IPS-15b (cell line): ENCODE results near the gene GRM5.

Source experiments
- H3K27me3 ChIP-seq: one replicate; pipeline ENCODE4 v1.6.1; 2013; ENCODE audit warnings: low read length; ENCODE audit not compliant: control insufficient read depth, insufficient read depth
- H3K36me3 ChIP-seq: one replicate; pipeline ENCODE4 v1.6.1; 2013; ENCODE audit warnings: low read length; ENCODE audit not compliant: control insufficient read depth, insufficient read depth
- H3K4me1 ChIP-seq: one replicate; pipeline ENCODE4 v1.6.1; 2013; ENCODE audit warnings: mild to moderate bottlenecking, low read length; ENCODE audit not compliant: control insufficient read depth, insufficient read depth
- H3K4me3 ChIP-seq: one replicate; pipeline ENCODE4 v1.5.1; 2013; ENCODE audit warnings: low read depth, low read length
- H3K9ac ChIP-seq: one replicate; pipeline ENCODE4 v1.6.1; 2013; ENCODE audit warnings: low read depth, mild to moderate bottlenecking, low read length
- H3K9me3 ChIP-seq: one replicate; pipeline ENCODE4 v1.6.1; 2013; ENCODE audit warnings: mild to moderate bottlenecking, low read length; ENCODE audit not compliant: control insufficient read depth, insufficient read depth

The GRM5 gene

GRCh38 chr11:88819616-88820015 is 246.2 kb downstream of the GRM5 start:
- Histone ChIP-seq H3K4me3 (no peak overlapping the region), H3K9ac (no peak overlapping the region), H3K36me3 (no peaks in the 10 kb centered on the region), H3K27me3 (no peaks in the 10 kb centered on the region), H3K9me3 (no peaks in the 10 kb centered on the region), H3K4me1 (no peaks in the 10 kb centered on the region)

GRCh38 chr11:88818978-88819377 is 246.8 kb downstream of the GRM5 start:
- Histone ChIP-seq H3K9ac (no peak overlapping the region), H3K27me3 (no peaks in the 10 kb centered on the region), H3K4me1 (no peaks in the 10 kb centered on the region), H3K36me3 (no peaks in the 10 kb centered on the region), H3K4me3 (no peak overlapping the region), H3K9me3 (no peaks in the 10 kb centered on the region)

- Histone ChIP-seq H3K27me3 (no peaks in the 10 kb centered on the region), H3K4me3 (no peak overlapping the region), H3K9ac (no peak overlapping the region), H3K4me1 (no peaks in the 10 kb centered on the region), H3K9me3 (no peaks in the 10 kb centered on the region), H3K36me3 (no peaks in the 10 kb centered on the region)
These were observed 250.3 kb downstream of the GRM5 start for GRCh38 chr11:88815505-88815904.

GRCh38 chr11:88814076-88814475 is 251.7 kb downstream of the GRM5 start:
- no peaks in the 10 kb centered on the region for H3K27me3 ChIP-seq
- H3K9ac ChIP-seq, result no peak overlapping the region
- no peaks in the 10 kb centered on the region for H3K36me3 ChIP-seq
- H3K9me3 ChIP-seq, result no peaks in the 10 kb centered on the region
- no peak overlapping the region for H3K4me3 ChIP-seq
- H3K4me1 ChIP-seq, result no peaks in the 10 kb centered on the region

GRCh38 chr11:88813233-88813915 is 252.4 kb downstream of the GRM5 start:
- H3K27me3 ChIP-seq, result no peaks in the 10 kb centered on the region
- no peak overlapping the region for H3K4me3 ChIP-seq
- no peak overlapping the region for H3K9ac ChIP-seq
- no peaks in the 10 kb centered on the region for H3K9me3 ChIP-seq
- no peaks in the 10 kb centered on the region for H3K36me3 ChIP-seq
- H3K4me1 ChIP-seq, result no peaks in the 10 kb centered on the region

- Histone ChIP-seq H3K4me3 (no peak overlapping the region), H3K4me1 (no peaks in the 10 kb centered on the region), H3K9me3 (no peaks in the 10 kb centered on the region), H3K36me3 (no peaks in the 10 kb centered on the region), H3K9ac (no peak overlapping the region), H3K27me3 (no peaks in the 10 kb centered on the region)
These were observed 255.2 kb downstream of the GRM5 start for GRCh38 chr11:88810420-88811097.

- H3K27me3 ChIP-seq, result no peaks in the 10 kb centered on the region
- H3K9me3 ChIP-seq, result no peaks in the 10 kb centered on the region
- H3K4me1 ChIP-seq, result no peaks in the 10 kb centered on the region
- no peak overlapping the region for H3K9ac ChIP-seq
- no peaks in the 10 kb centered on the region for H3K36me3 ChIP-seq
- H3K4me3 ChIP-seq, result no peak overlapping the region
These were observed 256.7 kb downstream of the GRM5 start for GRCh38 chr11:88809126-88809525.

- Histone ChIP-seq H3K9me3 (no peaks in the 10 kb centered on the region), H3K36me3 (no peaks in the 10 kb centered on the region), H3K9ac (no peak overlapping the region), H3K27me3 (no peaks in the 10 kb centered on the region), H3K4me3 (no peak overlapping the region), H3K4me1 (no peaks in the 10 kb centered on the region)
These were observed 258.4 kb downstream of the GRM5 start for GRCh38 chr11:88807349-88807748.

- Histone ChIP-seq H3K9me3 (no peaks in the 10 kb centered on the region), H3K27me3 (no peaks in the 10 kb centered on the region), H3K9ac (no peak overlapping the region), H3K36me3 (no peaks in the 10 kb centered on the region), H3K4me1 (no peaks in the 10 kb centered on the region), H3K4me3 (no peak overlapping the region)
These were observed 259.4 kb downstream of the GRM5 start for GRCh38 chr11:88806410-88806809.

GRCh38 chr11:88801484-88802123 is 264.2 kb downstream of the GRM5 start:
- Histone ChIP-seq H3K9ac (no peak overlapping the region), H3K36me3 (no peaks in the 10 kb centered on the region), H3K27me3 (no peaks in the 10 kb centered on the region), H3K9me3 (no peaks in the 10 kb centered on the region), H3K4me1 (no peaks in the 10 kb centered on the region), H3K4me3 (no peak overlapping the region)

GRCh38 chr11:88799771-88800500 is 265.8 kb downstream of the GRM5 start:
- no peaks in the 10 kb centered on the region for H3K27me3 ChIP-seq
- no peaks in the 10 kb centered on the region for H3K36me3 ChIP-seq
- no peaks in the 10 kb centered on the region for H3K4me1 ChIP-seq
- no peak overlapping the region for H3K9ac ChIP-seq
- H3K4me3 ChIP-seq, result no peak overlapping the region
- no peaks in the 10 kb centered on the region for H3K9me3 ChIP-seq
